Mesothelial cell of epicardium (in vitro differentiated cells): ENCODE data around the gene WSB1. TPM values are rescaled to one million over a fixed set of nuclear protein-coding genes. Genes with fewer than 3 reads are reported as not detected.
"Not testable (repeated sequence)": the region's sequence is repeated elsewhere in the genome, so short reads cannot be mapped to it uniquely, and the experiment has no call there.

Source experiments
- DNase-seq, 2 experiments: peaks; one replicate each; pipeline ENCODE4 v3.0.0; 2021; ENCODE audit warnings: low spot score in 2 of 2; ENCODE audit not compliant: unreplicated experiment in 2 of 2
- H3K27ac Mint-ChIP-seq: 2 replicates; pipeline ENCODE4 v1.8.0; 2021; ENCODE audit warnings: mixed read lengths
- H3K27me3 Mint-ChIP-seq: 2 replicates; pipeline ENCODE4 v1.8.0; 2021; ENCODE audit warnings: low read depth, mixed read lengths
- H3K36me3 Mint-ChIP-seq: 2 replicates; pipeline ENCODE4 v1.8.0; 2021; ENCODE audit warnings: mixed read lengths
- H3K4me1 Mint-ChIP-seq: 2 replicates; pipeline ENCODE4 v1.8.0; 2021; ENCODE audit warnings: mixed read lengths
- H3K4me3 Mint-ChIP-seq: 2 replicates; pipeline ENCODE4 v1.8.0; 2021; ENCODE audit warnings: mild to moderate bottlenecking, moderate library complexity, mixed read lengths
- H3K9me3 Mint-ChIP-seq: 2 replicates; pipeline ENCODE4 v1.8.0; 2021; ENCODE audit warnings: mixed read lengths
- total RNA-seq: library from RNA; stranded (reverse); gene quantifications from 3 replicates; pipeline ENCODE4 v1.2.1, GENCODE V29; 2021
- TF ChIP-seq, protein P1 (sequence below): fragments of 200-600 bp; sonication (generic); IDR thresholded peaks from one replicate; pipeline ENCODE4 v1.5.0; 2021; ENCODE audit warnings: antibody characterized with exemption; ENCODE audit not compliant: unreplicated experiment

The WSB1 gene
- total RNA-seq, 1 donor from 2014 or later: 806 TPM

DNA sequence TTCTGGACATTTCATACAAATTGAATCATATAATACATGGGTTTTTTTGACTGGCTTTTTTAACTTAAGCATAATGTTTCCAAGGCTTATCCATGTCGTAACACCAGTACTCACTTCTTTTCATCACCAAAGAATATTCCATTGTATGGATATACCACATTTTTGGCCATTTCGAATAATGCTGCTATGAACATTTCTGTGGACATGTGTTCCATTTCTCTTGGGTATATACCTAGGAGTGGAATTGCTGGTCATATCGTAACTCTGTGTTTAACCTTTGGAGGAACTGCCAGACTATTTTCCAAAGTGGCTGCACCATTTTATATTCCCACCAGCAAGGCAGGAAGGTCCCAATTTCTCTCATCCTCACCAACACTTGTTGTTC is 46.0 kb upstream of the WSB1 start:
- Mint-ChIP-seq H3K4me1 (peaks cover 27% of the 10 kb centered on the region), H3K36me3 (no peaks in the 10 kb centered on the region), H3K27me3 (peaks cover 23% of the 10 kb centered on the region), H3K27ac (no peak overlapping the region), H3K9me3 (peaks cover 4% of the 10 kb centered on the region), H3K4me3 (no peak overlapping the region)
- DNase-seq: no peak
- TF ChIP-seq, protein P1, sequence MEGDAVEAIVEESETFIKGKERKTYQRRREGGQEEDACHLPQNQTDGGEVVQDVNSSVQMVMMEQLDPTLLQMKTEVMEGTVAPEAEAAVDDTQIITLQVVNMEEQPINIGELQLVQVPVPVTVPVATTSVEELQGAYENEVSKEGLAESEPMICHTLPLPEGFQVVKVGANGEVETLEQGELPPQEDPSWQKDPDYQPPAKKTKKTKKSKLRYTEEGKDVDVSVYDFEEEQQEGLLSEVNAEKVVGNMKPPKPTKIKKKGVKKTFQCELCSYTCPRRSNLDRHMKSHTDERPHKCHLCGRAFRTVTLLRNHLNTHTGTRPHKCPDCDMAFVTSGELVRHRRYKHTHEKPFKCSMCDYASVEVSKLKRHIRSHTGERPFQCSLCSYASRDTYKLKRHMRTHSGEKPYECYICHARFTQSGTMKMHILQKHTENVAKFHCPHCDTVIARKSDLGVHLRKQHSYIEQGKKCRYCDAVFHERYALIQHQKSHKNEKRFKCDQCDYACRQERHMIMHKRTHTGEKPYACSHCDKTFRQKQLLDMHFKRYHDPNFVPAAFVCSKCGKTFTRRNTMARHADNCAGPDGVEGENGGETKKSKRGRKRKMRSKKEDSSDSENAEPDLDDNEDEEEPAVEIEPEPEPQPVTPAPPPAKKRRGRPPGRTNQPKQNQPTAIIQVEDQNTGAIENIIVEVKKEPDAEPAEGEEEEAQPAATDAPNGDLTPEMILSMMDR: no peak

DNA sequence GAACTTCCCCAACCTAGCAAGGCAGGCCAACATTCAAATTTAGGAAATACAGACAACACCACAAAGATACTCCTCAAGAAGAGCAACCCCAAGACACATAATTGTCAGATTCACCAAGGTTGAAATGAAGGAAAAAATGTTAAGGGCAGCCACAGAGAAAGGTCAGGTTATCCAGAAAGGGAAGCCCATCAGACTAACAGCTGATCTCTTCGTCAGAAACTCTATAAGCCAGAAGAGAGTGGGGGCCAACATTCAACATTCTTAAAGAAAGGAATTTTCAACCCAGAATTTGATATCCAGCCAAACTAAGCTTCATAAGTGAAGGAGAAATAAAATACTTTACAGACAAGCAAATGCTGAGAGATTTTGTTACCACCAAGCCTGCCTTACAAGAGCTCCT is 43.1 kb upstream of the WSB1 start:
- DNase-seq, H3K4me3 Mint-ChIP-seq, H3K9me3 Mint-ChIP-seq, H3K36me3 Mint-ChIP-seq, H3K4me1 Mint-ChIP-seq, H3K27ac Mint-ChIP-seq: not testable (repeated sequence)
- peaks cover 27% of the 10 kb centered on the region for H3K27me3 Mint-ChIP-seq

DNA sequence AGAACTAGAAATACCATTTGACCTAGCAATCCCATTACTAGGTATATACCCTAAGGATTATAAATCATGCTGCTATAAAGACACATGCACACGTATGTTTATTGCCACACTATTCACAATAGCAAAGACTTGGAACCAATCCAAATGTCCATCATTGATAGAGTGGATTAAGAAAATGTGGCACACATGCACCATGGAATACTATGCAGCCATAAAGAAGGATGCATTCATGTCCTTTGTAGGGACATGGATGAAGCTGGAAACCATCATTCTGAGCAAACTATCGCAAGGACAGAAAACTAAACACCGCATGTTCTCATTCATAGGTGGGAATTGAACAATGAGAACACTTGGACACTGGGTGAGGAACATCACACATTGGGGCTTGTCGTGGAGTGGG is 39.1 kb upstream of the WSB1 start:
- not testable (repeated sequence) for H3K27ac Mint-ChIP-seq, H3K9me3 Mint-ChIP-seq, H3K4me1 Mint-ChIP-seq, H3K4me3 Mint-ChIP-seq, H3K36me3 Mint-ChIP-seq, DNase-seq
- H3K27me3 Mint-ChIP-seq: peaks cover 30% of the 10 kb centered on the region

DNA sequence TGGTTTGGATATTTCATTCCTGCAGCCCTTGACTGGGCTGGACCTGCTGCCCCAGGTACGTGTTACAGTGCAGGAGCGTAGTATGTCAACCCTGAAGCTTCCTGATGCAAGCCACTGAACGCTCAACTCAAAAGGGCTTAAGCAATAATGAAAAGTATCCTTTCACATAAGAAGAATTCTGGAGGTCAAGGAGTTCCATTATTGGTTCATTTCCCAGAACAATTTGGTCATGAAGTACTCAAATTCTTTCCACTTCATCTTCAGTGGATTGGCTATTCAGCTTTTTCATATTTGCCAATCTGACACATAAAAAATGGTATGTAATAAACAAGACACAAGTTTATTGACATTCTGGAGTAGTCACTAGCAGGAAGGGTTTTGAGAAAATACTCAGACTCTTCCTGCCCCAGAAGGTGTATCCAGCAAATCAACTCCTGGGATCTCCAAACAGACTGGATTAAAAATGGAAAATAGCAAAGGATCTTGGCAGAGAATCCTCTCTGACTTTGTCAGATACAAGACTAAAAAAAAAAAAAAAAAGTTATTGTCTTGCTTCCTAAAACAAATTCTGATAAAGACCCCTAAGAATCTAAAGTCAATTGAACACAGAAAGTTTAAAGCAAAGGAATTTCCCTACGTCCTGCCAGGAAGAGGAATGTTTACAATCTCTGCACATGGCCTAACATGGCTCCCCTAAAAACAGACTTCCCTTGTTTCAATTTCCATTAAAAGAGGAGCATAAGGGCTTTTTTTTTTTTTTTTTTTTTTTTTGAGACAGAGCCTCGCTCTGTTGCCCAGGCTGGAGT is 37.5 kb upstream of the WSB1 start:
- Mint-ChIP-seq H3K4me1 (no peaks in the 10 kb centered on the region), H3K4me3 (no peak overlapping the region), H3K27ac (peak overlapping the region; percentile 59), H3K9me3 (no peaks in the 10 kb centered on the region), H3K36me3 (no peaks in the 10 kb centered on the region), H3K27me3 (peaks cover 20% of the 10 kb centered on the region)
- TF ChIP-seq, protein P1: no peak
- no peak for DNase-seq

DNA sequence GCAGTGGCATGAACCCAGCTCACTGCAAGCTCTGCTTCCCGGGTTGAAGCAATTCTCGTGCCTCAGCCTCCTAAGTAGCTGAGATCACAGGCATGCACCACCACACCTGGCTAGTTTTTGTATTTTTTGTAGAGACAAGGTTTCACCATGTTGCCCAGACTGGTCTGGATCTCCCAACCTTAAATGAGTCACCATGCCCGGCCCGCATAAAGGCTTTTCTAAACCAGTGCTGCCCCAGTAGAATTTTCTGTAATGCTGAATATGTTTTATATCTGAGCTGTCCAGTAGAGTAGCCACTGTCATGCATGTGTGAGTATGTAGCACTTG is 36.9 kb upstream of the WSB1 start:
- no peaks in the 10 kb centered on the region for H3K36me3 Mint-ChIP-seq
- no peak overlapping the region for H3K27ac Mint-ChIP-seq
- no peak overlapping the region for H3K4me3 Mint-ChIP-seq
- no peaks in the 10 kb centered on the region for H3K4me1 Mint-ChIP-seq
- TF ChIP-seq, protein P1: no peak
- no peak for DNase-seq
- peaks cover 15% of the 10 kb centered on the region for H3K27me3 Mint-ChIP-seq
- no peaks in the 10 kb centered on the region for H3K9me3 Mint-ChIP-seq

DNA sequence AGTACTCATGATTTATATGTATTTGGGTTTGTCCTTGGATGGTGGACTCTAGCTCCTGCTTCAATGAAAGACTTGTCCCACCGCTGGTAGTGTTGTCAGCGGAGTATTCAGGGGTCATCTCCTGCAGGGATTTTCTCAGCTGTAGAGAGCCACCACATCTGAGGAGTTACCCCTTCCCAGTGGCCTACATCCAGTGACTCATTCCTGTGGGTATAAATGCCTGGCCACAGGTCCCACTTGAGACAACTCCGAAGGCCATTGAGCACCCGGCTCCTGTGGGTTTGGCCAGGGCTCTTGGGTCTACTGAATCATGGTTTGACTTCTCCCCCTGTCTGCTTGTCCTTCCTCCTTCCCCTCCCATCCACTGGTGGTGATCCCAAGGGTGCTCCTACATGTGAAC is 34.6 kb upstream of the WSB1 start:
- no peaks in the 10 kb centered on the region for H3K9me3 Mint-ChIP-seq

More for the DNA sequence above, 34.6 kb upstream of the WSB1 start:
- Mint-ChIP-seq H3K36me3 (no peaks in the 10 kb centered on the region), H3K4me1 (no peaks in the 10 kb centered on the region), H3K4me3 (no peak overlapping the region), H3K27me3 (peaks cover 2% of the 10 kb centered on the region), H3K27ac (no peak overlapping the region)
- TF ChIP-seq, protein P1: no peak
- no peak for DNase-seq
